HCT116 (cell line): Measurements from ENCODE around the gene ZNF532.

ENCODE experiments used
- TF ChIP-seq, protein P1 (sequence below), 3 experiments: fragments of 200-600 bp in 1 of 3; sonication (generic) in 1 of 3; IDR thresholded peaks in 2 of 3; conservative IDR thresholded peaks in 1 of 3; 2 replicates each; pipeline ENCODE4 v1.5.1; 2012 to 2017; ENCODE audit warnings: low read depth in 2 of 3, low read length in 2 of 3, antibody characterized with exemption in 1 of 3, borderline replicate concordance in 1 of 3, control low read depth in 1 of 3, mild to moderate bottlenecking in 1 of 3, mixed read lengths in 1 of 3, mixed run types in 1 of 3, moderate library complexity in 1 of 3; ENCODE audit not compliant: insufficient read depth in 1 of 3
- TF ChIP-seq, protein P2 (sequence below): IDR thresholded peaks from 2 replicates; pipeline ENCODE4 v1.6.1; 2012

DNA sequence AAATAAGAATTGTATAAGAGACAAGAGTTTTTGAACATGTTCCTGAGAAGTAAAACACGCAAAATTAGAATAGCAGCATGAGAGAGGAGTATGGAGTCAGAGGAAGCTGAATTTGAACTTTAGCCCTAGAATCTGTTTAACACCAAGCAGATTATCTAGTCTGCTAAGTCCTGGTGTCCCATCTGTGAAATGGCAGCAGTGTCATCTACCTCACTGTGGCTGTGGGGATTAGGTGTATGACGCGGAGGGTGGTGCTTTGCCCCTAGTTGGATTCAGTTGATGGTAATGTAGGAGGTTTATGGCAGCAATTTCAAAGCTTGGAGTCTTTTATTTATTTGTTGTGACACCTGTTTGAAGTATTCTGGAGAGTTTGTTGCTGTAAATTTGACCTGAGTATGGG is 79.2 kb downstream of the ZNF532 start:
- TF ChIP-seq, protein P1, sequence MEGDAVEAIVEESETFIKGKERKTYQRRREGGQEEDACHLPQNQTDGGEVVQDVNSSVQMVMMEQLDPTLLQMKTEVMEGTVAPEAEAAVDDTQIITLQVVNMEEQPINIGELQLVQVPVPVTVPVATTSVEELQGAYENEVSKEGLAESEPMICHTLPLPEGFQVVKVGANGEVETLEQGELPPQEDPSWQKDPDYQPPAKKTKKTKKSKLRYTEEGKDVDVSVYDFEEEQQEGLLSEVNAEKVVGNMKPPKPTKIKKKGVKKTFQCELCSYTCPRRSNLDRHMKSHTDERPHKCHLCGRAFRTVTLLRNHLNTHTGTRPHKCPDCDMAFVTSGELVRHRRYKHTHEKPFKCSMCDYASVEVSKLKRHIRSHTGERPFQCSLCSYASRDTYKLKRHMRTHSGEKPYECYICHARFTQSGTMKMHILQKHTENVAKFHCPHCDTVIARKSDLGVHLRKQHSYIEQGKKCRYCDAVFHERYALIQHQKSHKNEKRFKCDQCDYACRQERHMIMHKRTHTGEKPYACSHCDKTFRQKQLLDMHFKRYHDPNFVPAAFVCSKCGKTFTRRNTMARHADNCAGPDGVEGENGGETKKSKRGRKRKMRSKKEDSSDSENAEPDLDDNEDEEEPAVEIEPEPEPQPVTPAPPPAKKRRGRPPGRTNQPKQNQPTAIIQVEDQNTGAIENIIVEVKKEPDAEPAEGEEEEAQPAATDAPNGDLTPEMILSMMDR (IDR thresholded peaks at IDR 0.05 in 2 of 3, conservative IDR thresholded peaks at IDR 0.05 in 1 of 3; ENCODE audit: borderline replicate concordance in 1 of 3, insufficient read depth in 1 of 3, low read depth in 2 of 3, low read length in 2 of 3) = no peak
- TF ChIP-seq, protein P2, sequence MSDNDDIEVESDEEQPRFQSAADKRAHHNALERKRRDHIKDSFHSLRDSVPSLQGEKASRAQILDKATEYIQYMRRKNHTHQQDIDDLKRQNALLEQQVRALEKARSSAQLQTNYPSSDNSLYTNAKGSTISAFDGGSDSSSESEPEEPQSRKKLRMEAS = no peak
